Activated gamma-delta T cell treated with Interleukin-2 at 50 U/mL for 16 hours (primary cell): ENCODE results near the gene SLC13A4.
"Not testable (repeated sequence)": the region's sequence is repeated elsewhere in the genome, so short reads cannot be mapped to it uniquely, and the experiment has no call there.

Experiments used
- DNase-seq: peaks from one replicate; pipeline ENCODE4 v3.0.0-alpha.2; 2020

Gene SLC13A4

GRCh38 chr7:135716677-135717238, 11.2 kb downstream of the SLC13A4 start:
- no peak for DNase-seq

GRCh38 chr7:135715673-135716072, 12.3 kb downstream of the SLC13A4 start:
- no peak for DNase-seq

- no peak for DNase-seq
These were observed 12.9 kb downstream of the SLC13A4 start for GRCh38 chr7:135715055-135715522.

GRCh38 chr7:135714534-135715009, 13.4 kb downstream of the SLC13A4 start:
- no peak for DNase-seq

GRCh38 chr7:135713836-135714470, 14.0 kb downstream of the SLC13A4 start:
- no peak for DNase-seq

- DNase-seq = no peak
These were observed 15.2 kb downstream of the SLC13A4 start for GRCh38 chr7:135712796-135713195.

- no peak for DNase-seq
These were observed 15.7 kb downstream of the SLC13A4 start for GRCh38 chr7:135712182-135712782.

- DNase-seq = no peak
These were observed 16.9 kb downstream of the SLC13A4 start for GRCh38 chr7:135711139-135711469.

- no peak for DNase-seq
These were observed 17.4 kb downstream of the SLC13A4 start for GRCh38 chr7:135710417-135711138.

- DNase-seq = no peak
These were observed 18.5 kb downstream of the SLC13A4 start for GRCh38 chr7:135709508-135709907.

GRCh38 chr7:135708041-135708440, 19.9 kb downstream of the SLC13A4 start:
- no peak for DNase-seq

- no peak for DNase-seq
These were observed 20.4 kb downstream of the SLC13A4 start for GRCh38 chr7:135707570-135707966.

GRCh38 chr7:135706858-135707569, 21.0 kb downstream of the SLC13A4 start:
- no peak for DNase-seq

GRCh38 chr7:135706038-135706742, 21.8 kb downstream of the SLC13A4 start:
- DNase-seq = no peak

- no peak for DNase-seq
These were observed 23.3 kb downstream of the SLC13A4 start for GRCh38 chr7:135704698-135705097.

- no peak for DNase-seq
These were observed 23.9 kb downstream of the SLC13A4 start for GRCh38 chr7:135704074-135704473.

GRCh38 chr7:135697276-135698049, 30.5 kb downstream of the SLC13A4 start:
- no peak for DNase-seq

GRCh38 chr7:135693558-135693957, 34.4 kb downstream of the SLC13A4 start:
- no peak for DNase-seq

- not testable (repeated sequence) for DNase-seq
These were observed 35.4 kb downstream of the SLC13A4 start for GRCh38 chr7:135692606-135693005.

GRCh38 chr7:135692055-135692454, 35.9 kb downstream of the SLC13A4 start:
- DNase-seq = no peak

- DNase-seq = no peak
These were observed 37.4 kb downstream of the SLC13A4 start for GRCh38 chr7:135690566-135690965.

- DNase-seq = no peak
These were observed 40.5 kb downstream of the SLC13A4 start for GRCh38 chr7:135687466-135687865.
